Activated T-helper 1 cell treated with anti-CD3 and anti-CD28 coated beads, Interleukin-12 subunit alpha, Interleukin-12 subunit beta, Interleukin-2, Interleukin-4 antibody, amounts not matched to agents 30 ng/mL and 10 ng/mL and 1 ng/mL, durations not matched to agents 14 hours and 24 hours and 36 hours (primary cell): Measurements from ENCODE around the gene SATB1. TPM values are rescaled to one million over a fixed set of nuclear protein-coding genes. Genes with fewer than 3 reads are reported as not detected.
"Not testable (repeated sequence)": the region's sequence is repeated elsewhere in the genome, so short reads cannot be mapped to it uniquely, and the experiment has no call there.

Experiments
- DNase-seq: peaks from one replicate; pipeline ENCODE4 v3.0.0; 2021; ENCODE audit warnings: low spot score
- H3K27ac Mint-ChIP-seq: one replicate; pipeline ENCODE4 v1.8.0; 2021; ENCODE audit warnings: mild to moderate bottlenecking, mixed read lengths
- H3K27me3 Mint-ChIP-seq: one replicate; pipeline ENCODE4 v1.8.0; 2022; ENCODE audit warnings: mild to moderate bottlenecking, moderate library complexity, mixed read lengths; ENCODE audit not compliant: insufficient read depth
- H3K36me3 Mint-ChIP-seq: one replicate; pipeline ENCODE4 v1.8.0; 2021; ENCODE audit warnings: low read depth, mixed read lengths
- H3K4me1 Mint-ChIP-seq: one replicate; pipeline ENCODE4 v1.8.0; 2021; ENCODE audit warnings: low read depth, mixed read lengths
- H3K4me3 Mint-ChIP-seq: one replicate; pipeline ENCODE4 v1.8.0; 2021; ENCODE audit warnings: mild to moderate bottlenecking, moderate library complexity, mixed read lengths
- H3K9me3 Mint-ChIP-seq: one replicate; pipeline ENCODE4 v1.8.0; 2021; ENCODE audit warnings: mixed read lengths
- intact Hi-C: fragments of 100-400 bp; cut with micrococcal nuclease; formaldehyde crosslinking; loops from one replicate; pipeline ENCODE4 v1.15.1; 2024
- total RNA-seq: library from RNA; stranded (reverse); gene quantifications from 2 replicates; pipeline ENCODE4 v1.2.3, GENCODE V29; 2022

SATB1 gene
- total RNA-seq = 679 and 686 TPM in 2 replicates

DNA sequence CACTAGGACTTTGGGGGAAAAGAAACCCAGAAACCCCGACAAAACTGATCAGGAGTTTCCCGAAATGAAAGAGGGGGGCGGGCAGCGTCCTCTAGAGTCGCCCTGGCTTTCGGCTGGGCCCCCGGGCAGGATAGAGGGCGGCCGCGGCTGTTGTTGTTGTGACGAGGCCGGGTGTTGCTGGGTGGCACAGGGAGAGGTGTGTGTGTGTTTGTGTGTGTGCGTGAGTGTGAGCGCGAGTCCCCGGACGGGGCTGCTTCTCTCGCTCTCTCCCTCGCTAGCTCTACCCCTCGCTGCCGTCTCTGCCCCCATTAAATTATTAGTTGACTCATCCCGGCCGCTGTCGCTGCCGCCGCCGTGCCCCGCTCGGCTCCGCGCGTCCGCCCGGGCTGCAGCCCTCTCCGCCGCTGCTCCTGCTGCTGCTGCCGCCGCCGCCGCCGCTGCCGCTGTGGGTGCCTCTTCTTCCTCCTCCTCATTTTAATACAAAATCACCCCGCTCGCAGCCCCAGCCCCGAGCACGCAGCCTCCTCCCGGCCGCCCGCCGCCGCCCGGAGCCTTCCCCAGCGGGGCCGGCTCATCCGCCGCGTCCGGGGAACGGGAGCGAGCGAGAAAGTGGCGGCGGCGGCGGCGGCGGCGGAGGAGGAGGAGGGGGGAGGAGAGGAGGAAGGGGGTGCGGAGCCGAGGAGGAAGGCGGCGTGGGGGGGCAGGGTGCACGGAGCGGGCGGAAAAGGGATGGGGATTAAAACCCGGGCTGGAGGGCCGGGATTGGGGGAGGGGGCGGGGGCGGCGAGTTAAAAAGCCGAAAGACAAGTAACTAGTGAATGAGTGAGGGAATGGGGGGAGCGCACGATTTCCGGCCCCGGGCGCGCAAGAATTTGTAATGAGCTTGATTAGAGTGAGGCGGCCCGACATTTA lies at the start of gene SATB1:
TSS of gene SATB1 (minus strand) at position 611 of the 912 bp plus-strand sequence. CDS start 4,372 bp downstream, outside the sequence.
- intact Hi-C loops = loop anchor here (5.0 to 10.0 kb wide), 3 partner anchors 38 to 1910 kb away; partner anchors contain the start of genes RFTN1 and TBC1D5
- H3K36me3 Mint-ChIP-seq = peaks cover 71% of the 10 kb centered on the region

DNA sequence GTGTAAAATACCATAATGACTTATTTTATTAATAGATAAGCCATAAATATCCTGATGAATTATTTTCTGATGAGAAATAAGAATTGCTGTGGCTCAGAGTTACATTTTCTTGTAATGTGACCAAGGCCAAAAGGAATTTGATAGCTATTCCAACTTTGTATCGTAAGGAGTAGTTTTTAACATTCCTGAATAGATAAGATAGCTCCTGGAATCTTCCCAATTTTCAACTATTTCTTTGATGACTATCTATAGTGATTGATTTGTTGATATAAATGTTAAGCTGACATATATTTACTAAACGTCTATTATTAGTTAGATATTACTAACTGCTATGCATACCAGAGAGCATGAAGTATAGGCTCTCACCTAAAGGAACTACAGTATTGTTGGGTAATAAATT lies 49.1 kb upstream of the SATB1 start:
- H3K36me3 Mint-ChIP-seq = peaks cover 51% of the 10 kb centered on the region
- no peak for DNase-seq
- no peak overlapping the region for H3K4me3 Mint-ChIP-seq
- H3K27me3 Mint-ChIP-seq = no peaks in the 10 kb centered on the region
- no peak overlapping the region for H3K27ac Mint-ChIP-seq
- no peaks in the 10 kb centered on the region for H3K9me3 Mint-ChIP-seq
- intact Hi-C loops = no loop called here
- H3K4me1 Mint-ChIP-seq = peaks cover 8% of the 10 kb centered on the region

More for the DNA sequence above, at the start of gene SATB1:
- DNase-seq = peak; percentile 54
- Mint-ChIP-seq H3K27ac (peak within 1 kb of the TSS; percentile 94), H3K9me3 (no peaks in the 10 kb centered on the region), H3K4me1 (peaks cover 72% of the 10 kb centered on the region), H3K4me3 (peak within 1 kb of the TSS; percentile 91), H3K27me3 (peaks cover 6% of the 10 kb centered on the region)

DNA sequence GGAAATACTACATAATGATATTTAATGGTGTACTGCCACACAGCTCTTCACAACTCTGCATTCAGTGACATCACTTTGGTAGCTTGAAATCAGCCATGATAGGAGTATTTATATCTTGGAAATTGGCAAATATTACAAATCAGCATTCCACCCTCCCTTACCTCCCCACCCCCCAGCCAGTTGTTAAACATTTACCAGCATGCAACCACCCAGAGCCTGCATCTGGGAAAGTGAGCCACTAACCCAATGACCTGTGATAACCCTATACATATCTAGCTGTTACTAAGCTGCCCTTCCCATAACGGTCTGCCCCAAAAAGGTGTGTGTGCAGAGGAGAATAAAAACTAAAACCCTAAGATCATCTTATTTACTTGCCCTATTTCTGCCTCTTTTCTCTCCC lies 44.6 kb upstream of the SATB1 start:
- DNase-seq = no peak
- Mint-ChIP-seq H3K4me1 (peaks cover 24% of the 10 kb centered on the region), H3K36me3 (peaks cover 68% of the 10 kb centered on the region), H3K9me3 (no peaks in the 10 kb centered on the region), H3K27ac (no peak overlapping the region), H3K27me3 (no peaks in the 10 kb centered on the region), H3K4me3 (no peak overlapping the region)
- intact Hi-C loops = no loop called here

DNA sequence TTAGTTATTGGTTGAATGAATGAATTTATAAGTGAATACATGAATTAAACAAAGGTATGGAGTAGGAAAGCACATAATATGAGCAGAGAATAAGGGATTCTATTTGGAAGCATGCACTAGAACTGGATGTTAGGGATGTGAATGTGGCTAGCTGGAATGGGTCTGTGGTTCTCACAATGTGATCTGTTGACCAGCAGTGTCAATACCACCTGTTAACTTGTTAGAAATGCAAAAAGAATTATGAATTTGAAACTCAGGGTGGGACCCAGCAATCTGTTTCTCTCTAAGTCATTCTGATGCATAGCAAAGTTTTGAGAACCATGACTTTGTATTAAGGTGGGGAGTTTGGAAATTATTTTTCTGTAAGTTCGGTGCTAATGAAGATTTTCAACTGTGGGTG lies 41.0 kb upstream of the SATB1 start:
- Mint-ChIP-seq H3K4me1 (peaks cover 20% of the 10 kb centered on the region), H3K9me3 (peaks cover 5% of the 10 kb centered on the region), H3K4me3 (no peak overlapping the region), H3K36me3 (peaks cover 66% of the 10 kb centered on the region), H3K27ac (no peak overlapping the region), H3K27me3 (no peaks in the 10 kb centered on the region)
- no peak for DNase-seq
- intact Hi-C loops = no loop called here

DNA sequence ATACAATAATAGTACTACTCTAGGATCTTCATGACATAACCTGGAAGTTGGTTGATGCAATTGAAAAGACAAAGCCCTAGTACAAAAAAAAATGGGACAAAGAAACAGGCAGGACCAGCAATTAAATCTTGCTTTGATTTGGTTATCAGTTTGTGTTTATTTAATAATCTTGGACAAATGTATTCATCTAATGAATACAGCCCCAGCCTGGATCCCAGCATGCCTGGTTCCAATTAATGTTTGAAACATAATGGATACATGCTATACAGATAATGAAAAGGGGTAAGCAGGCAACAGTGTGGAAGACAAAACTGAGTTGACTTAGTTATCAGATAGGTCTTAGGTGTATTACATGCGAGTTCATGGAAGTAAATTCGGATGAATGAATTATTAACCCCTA lies 29.6 kb upstream of the SATB1 start:
- peaks cover 27% of the 10 kb centered on the region for H3K9me3 Mint-ChIP-seq
- H3K27ac Mint-ChIP-seq = no peak overlapping the region
- peaks cover 63% of the 10 kb centered on the region for H3K36me3 Mint-ChIP-seq
- DNase-seq = no peak
- H3K4me1 Mint-ChIP-seq = peaks cover 73% of the 10 kb centered on the region
- no peaks in the 10 kb centered on the region for H3K27me3 Mint-ChIP-seq
- H3K4me3 Mint-ChIP-seq = no peak overlapping the region
- intact Hi-C loops = no loop called here

DNA sequence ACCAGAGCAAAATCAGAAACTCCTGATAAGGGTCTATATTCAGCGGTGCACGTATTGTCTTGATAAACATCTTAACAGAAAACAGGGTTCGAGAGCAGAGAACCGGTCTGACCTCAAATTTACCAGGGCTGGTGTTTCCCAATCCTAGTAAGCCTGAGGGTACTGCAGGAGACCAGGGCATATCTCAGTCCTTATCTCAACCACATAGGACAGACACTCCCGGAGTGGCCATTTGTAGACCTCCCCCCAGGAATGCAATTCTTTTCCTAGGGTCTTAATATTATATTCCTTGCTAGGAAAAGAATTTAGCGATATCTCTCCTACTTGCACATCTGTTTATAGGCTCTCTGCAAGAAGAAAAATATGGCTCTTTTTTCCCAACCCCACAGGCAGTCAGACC lies 24.5 kb upstream of the SATB1 start:
- H3K4me3 Mint-ChIP-seq, H3K27me3 Mint-ChIP-seq, DNase-seq, H3K27ac Mint-ChIP-seq: not testable (repeated sequence)
- Mint-ChIP-seq H3K4me1 (peaks cover 78% of the 10 kb centered on the region), H3K36me3 (peaks cover 59% of the 10 kb centered on the region), H3K9me3 (peaks cover 18% of the 10 kb centered on the region)
- intact Hi-C loops = loop anchor here (5.0 kb wide), 1 partner anchor 53 kb away; no protein-coding TSS in a partner anchor

DNA sequence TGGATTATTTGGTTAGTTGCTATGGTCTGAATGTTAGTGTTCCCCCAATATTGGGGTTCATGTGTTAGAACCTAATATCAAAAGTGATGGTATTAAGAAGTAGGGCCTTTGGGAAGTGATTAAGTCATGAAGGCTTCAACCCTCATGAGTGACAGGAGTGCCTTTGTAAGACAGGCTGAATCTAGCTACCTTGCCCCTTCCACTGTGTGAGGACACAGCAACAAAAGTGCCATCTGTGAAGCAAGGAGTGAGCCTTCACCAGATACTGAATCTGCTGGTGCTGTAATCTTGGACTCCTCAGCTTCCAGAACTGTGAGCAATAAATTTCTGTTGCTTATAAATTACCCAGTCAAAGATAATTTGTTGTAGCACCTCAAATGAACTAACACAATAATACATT lies 22.6 kb upstream of the SATB1 start:
- Mint-ChIP-seq H3K36me3 (peaks cover 56% of the 10 kb centered on the region), H3K27ac (peak overlapping the region; percentile 89), H3K4me1 (peaks cover 59% of the 10 kb centered on the region), H3K4me3 (peak overlapping the region; percentile 98), H3K27me3 (peaks cover 1% of the 10 kb centered on the region), H3K9me3 (peaks cover 13% of the 10 kb centered on the region)
- intact Hi-C loops = loop anchor here (5.0 kb wide), 1 partner anchor 55 kb away; no protein-coding TSS in a partner anchor
- DNase-seq = no peak

DNA sequence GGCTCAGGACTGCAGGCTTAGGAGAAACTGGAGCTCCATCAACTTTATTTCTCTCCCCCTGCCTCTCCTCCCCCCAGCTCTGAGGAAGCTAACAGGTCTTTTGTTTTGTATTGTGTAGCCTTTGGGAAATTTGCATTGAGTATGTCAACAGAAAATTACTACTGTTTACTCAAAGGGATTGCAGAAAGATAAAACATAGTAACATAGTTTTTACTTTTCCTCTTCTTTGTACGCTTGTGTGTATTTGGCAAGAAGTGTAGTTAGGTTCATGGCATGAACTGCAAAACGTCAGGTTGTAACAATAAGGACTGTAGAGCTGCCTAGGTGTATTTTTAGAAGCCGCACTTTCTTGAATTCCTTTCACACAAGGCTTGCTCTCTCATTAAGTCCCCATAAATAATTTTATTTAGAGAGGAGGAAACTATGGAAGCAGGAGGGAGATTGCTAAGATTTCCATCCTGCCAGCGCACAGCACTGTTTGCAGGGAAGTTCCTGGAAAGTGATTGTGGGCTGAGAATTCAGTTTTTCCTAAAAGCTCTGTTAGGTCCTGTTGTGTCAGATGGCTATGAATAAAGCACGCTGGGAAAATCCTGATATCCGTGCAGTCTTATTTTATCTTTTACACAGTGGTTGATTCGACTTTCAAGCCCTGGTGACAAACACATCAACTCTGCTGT lies 21.1 kb upstream of the SATB1 start:
- Mint-ChIP-seq H3K9me3 (peaks cover 9% of the 10 kb centered on the region), H3K27ac (peak overlapping the region; percentile 89), H3K36me3 (peaks cover 54% of the 10 kb centered on the region), H3K4me1 (peaks cover 50% of the 10 kb centered on the region), H3K27me3 (peaks cover 1% of the 10 kb centered on the region), H3K4me3 (peak overlapping the region; percentile 98)
- DNase-seq = no peak
- intact Hi-C loops = loop anchor here (1.0 to 5.0 kb wide), 2 partner anchors 56 to 312 kb away; no protein-coding TSS in a partner anchor

DNA sequence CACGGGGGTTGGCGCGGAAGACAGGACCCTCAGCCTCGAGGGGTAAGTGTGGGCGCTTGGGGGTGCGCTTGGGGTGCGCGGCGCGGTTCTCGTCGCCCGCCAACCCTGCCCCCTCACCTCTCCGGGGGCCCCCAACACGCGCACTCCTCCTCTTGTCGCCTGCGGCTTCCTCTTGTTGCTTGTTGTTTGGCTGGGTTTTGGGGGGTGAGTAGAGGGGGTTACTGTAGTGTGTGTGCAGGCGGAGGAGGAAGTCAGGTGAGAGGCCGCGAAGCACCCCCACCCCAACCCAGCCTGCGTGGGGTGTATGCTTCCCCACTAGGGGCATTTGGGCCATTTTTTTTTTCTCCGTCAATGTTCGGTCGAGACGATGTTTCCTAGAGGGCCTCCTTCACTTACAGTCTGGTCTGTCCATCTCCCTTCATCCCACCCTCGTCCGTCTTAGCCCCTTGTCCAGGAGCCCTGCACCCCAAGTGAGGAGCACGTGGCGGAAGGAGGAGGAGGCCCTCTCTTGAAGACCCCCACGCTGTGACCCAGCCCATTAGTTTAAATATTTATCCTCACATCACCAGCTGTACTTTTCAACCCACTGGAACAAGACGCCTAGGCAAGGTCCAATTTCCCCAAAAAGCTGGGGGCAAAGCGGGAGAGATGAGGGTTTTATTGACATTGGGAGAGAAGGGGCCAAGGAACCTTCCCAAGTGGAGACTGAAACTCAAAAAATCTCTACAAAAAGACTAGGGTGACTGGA lies 20.4 kb upstream of the SATB1 start:
- Mint-ChIP-seq H3K27me3 (peaks cover 1% of the 10 kb centered on the region), H3K4me1 (peaks cover 53% of the 10 kb centered on the region), H3K27ac (peak overlapping the region; percentile 89), H3K36me3 (peaks cover 58% of the 10 kb centered on the region), H3K4me3 (peak overlapping the region; percentile 98), H3K9me3 (peaks cover 9% of the 10 kb centered on the region)
- intact Hi-C loops = loop anchor here (1.0 to 5.0 kb wide), 8 partner anchors 57 to 703 kb away; partner anchors contain the start of gene TBC1D5
- peak; percentile 71 for DNase-seq

DNA sequence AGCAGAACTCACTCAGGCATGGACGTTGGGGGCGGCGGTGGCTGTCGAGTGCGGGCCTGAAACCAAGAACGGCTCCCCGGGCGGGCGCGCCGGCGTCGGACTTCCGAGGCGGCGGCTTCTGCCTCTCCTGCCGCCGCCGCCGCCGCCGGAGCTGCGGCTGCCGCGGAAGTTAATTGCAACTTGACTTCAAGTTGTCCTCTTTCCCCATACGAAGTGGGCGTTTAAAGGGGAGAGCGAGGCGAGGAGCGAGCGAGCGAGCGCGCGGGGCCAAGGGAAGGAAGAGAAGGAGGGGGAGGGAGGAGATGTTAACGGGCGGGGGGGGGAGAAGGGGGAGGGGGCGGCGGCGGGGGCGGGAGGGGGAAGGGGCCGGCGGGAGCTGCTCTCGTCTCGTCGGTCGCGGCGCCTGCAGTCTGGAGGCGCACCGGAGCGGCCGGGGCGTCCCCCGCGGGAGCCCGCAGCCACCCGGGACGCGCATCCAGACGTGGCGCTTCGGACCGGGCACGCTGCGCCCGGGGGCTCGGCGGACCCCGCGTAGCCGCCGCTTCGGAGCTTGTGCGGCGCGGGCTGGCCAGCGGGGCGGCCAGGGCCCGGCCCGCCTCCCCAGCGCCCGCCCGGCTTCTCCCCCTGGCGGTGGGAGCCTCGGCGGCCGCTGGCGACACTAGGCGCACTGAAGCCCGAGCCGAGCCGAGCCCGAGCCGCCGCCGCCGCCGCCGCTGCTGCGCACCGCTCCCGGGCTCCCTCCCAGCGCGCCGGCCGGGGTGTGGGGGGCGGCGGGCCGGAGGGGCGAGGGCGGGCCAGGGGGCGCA lies 19.7 kb upstream of the SATB1 start:
- Mint-ChIP-seq H3K36me3 (peaks cover 61% of the 10 kb centered on the region), H3K4me1 (peaks cover 54% of the 10 kb centered on the region), H3K27ac (peak overlapping the region; percentile 97), H3K9me3 (peaks cover 9% of the 10 kb centered on the region), H3K4me3 (peak overlapping the region; percentile 99), H3K27me3 (peaks cover 1% of the 10 kb centered on the region)
- peak; percentile 75 for DNase-seq
- intact Hi-C loops = loop anchor here (1.0 to 5.0 kb wide), 10 partner anchors 37 to 1503 kb away; partner anchors contain the start of genes RAB5A and TBC1D5

DNA sequence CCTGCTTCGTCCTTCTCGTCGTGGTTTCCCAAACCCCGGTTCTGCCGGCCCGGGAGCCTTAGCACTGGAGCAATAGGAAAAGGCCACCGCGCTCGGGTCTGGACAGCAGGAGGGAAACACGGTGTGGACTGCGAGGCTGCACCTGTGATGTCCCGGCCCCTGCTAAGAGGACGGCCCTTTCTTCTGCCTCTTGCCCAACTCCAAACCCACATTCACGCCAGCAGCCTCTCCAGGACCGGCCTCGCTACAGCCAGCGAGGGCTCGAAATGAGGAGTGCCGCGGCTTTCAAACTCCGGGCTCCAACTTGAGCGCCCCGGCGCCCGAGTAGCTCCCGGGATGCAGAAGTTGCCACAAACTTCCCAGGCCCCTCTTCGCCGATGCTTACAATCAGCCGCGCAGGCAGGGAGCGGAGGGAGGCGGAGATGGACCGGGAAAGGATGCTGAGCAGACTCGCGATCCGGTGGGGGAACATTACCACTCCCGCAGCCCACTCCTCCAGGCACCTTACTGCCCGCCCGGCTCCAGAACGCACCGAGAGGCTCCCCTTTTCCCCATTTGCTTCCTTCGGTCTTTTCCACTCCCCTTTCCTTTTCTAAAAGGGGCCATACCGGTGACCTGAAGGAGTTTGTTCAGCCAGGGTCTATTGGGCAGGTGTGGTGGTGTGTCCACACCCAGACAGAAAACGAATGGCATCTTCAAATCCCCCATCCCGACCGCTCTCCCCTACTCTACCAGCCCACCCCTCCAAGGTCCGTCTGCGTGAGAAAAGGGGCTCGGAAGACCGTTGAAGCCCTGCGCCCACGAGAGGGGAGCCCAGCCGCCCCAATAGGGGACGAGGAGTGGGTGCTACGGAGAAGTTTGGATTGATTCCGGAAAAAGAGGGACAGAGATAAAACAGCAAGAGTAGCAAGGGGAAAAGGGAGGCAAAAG lies 18.8 kb upstream of the SATB1 start:
- intact Hi-C loops = loop anchor here (1.0 to 5.0 kb wide), 6 partner anchors 9 to 1503 kb away; partner anchors contain the start of genes RAB5A and TBC1D5
- peak overlapping the region; percentile 97 for H3K27ac Mint-ChIP-seq
- H3K27me3 Mint-ChIP-seq = peaks cover 1% of the 10 kb centered on the region
- H3K9me3 Mint-ChIP-seq = peaks cover 3% of the 10 kb centered on the region
- peak overlapping the region; percentile 99 for H3K4me3 Mint-ChIP-seq
- DNase-seq = peak; percentile 12
- peaks cover 54% of the 10 kb centered on the region for H3K4me1 Mint-ChIP-seq
- peaks cover 61% of the 10 kb centered on the region for H3K36me3 Mint-ChIP-seq
